Osteocyte (in vitro differentiated cells): Measurements from ENCODE around the gene ADCK2. TPM values are rescaled to one million over a fixed set of nuclear protein-coding genes. Genes with fewer than 3 reads are reported as not detected.
"Not testable (repeated sequence)": the region's sequence is repeated elsewhere in the genome, so short reads cannot be mapped to it uniquely, and the experiment has no call there.

Experiments used
- DNase-seq: peaks from one replicate; pipeline ENCODE4 v3.0.0; 2021; ENCODE audit warnings: mixed read lengths; ENCODE audit not compliant: unreplicated experiment; ENCODE audit errors: extremely low spot score
- H3K27ac Mint-ChIP-seq: one replicate; pipeline ENCODE4 v1.8.0; 2021; ENCODE audit warnings: mild to moderate bottlenecking, mixed read lengths; ENCODE audit not compliant: unreplicated experiment
- H3K27me3 Mint-ChIP-seq: one replicate; pipeline ENCODE4 v1.8.0; 2021; ENCODE audit warnings: mixed read lengths; ENCODE audit not compliant: unreplicated experiment
- H3K36me3 Mint-ChIP-seq: one replicate; pipeline ENCODE4 v1.8.0; 2021; ENCODE audit warnings: mixed read lengths; ENCODE audit not compliant: unreplicated experiment
- H3K4me1 Mint-ChIP-seq: one replicate; pipeline ENCODE4 v1.8.0; 2021; ENCODE audit warnings: mixed read lengths; ENCODE audit not compliant: unreplicated experiment
- H3K4me3 Mint-ChIP-seq: one replicate; pipeline ENCODE4 v1.8.0; 2021; ENCODE audit warnings: mild to moderate bottlenecking, moderate library complexity, mixed read lengths; ENCODE audit not compliant: unreplicated experiment
- H3K9me3 Mint-ChIP-seq: one replicate; pipeline ENCODE4 v1.8.0; 2021; ENCODE audit warnings: mixed read lengths; ENCODE audit not compliant: unreplicated experiment
- CTCF ChIP-seq: fragments of 200-600 bp; sonication (generic); IDR thresholded peaks from 2 replicates; pipeline ENCODE4 v1.5.0; 2021; ENCODE audit warnings: antibody characterized with exemption, mild to moderate bottlenecking, moderate library complexity
- total RNA-seq: library from RNA; stranded (reverse); gene quantifications from 2 replicates; pipeline ENCODE4 v1.2.1, GENCODE V29; 2021

Gene ADCK2
- total RNA-seq, 1 donor from 2014 or later: 25.7 TPM

GRCh38 chr7:140675726-140676125, 3.0 kb downstream of the ADCK2 start:
- DNase-seq: no peak
- H3K27me3 Mint-ChIP-seq: no peaks in the 10 kb centered on the region
- no peaks in the 10 kb centered on the region for H3K9me3 Mint-ChIP-seq
- peak overlapping the region; percentile 11 for H3K27ac Mint-ChIP-seq
- H3K4me1 Mint-ChIP-seq: peaks cover 30% of the 10 kb centered on the region
- TF ChIP-seq CTCF: no peak
- no peak overlapping the region for H3K4me3 Mint-ChIP-seq
- peaks cover 23% of the 10 kb centered on the region for H3K36me3 Mint-ChIP-seq

- DNase-seq: no peak
- Mint-ChIP-seq H3K4me3 (no peak overlapping the region), H3K36me3 (peaks cover 26% of the 10 kb centered on the region), H3K4me1 (peaks cover 30% of the 10 kb centered on the region), H3K27me3 (no peaks in the 10 kb centered on the region), H3K27ac (peak overlapping the region; percentile 54), H3K9me3 (no peaks in the 10 kb centered on the region)
- no peak for TF ChIP-seq CTCF
These were observed 3.6 kb downstream of the ADCK2 start for GRCh38 chr7:140676306-140676705.

- Mint-ChIP-seq H3K4me1 (peaks cover 30% of the 10 kb centered on the region), H3K36me3 (peaks cover 26% of the 10 kb centered on the region)
- not testable (repeated sequence) for H3K27me3 Mint-ChIP-seq, H3K9me3 Mint-ChIP-seq, DNase-seq, H3K4me3 Mint-ChIP-seq, H3K27ac Mint-ChIP-seq
These were observed 4.2 kb downstream of the ADCK2 start for GRCh38 chr7:140676956-140677355.

GRCh38 chr7:140677496-140677895, 4.8 kb downstream of the ADCK2 start:
- no peak for DNase-seq
- H3K27ac Mint-ChIP-seq: no peak overlapping the region
- TF ChIP-seq CTCF: no peak
- H3K4me1 Mint-ChIP-seq: peaks cover 24% of the 10 kb centered on the region
- H3K36me3 Mint-ChIP-seq: peaks cover 26% of the 10 kb centered on the region
- no peak overlapping the region for H3K4me3 Mint-ChIP-seq
- H3K9me3 Mint-ChIP-seq: no peaks in the 10 kb centered on the region
- H3K27me3 Mint-ChIP-seq: no peaks in the 10 kb centered on the region

- H3K4me3 Mint-ChIP-seq: no peak overlapping the region
- no peak for DNase-seq
- no peaks in the 10 kb centered on the region for H3K9me3 Mint-ChIP-seq
- no peaks in the 10 kb centered on the region for H3K27me3 Mint-ChIP-seq
- peaks cover 26% of the 10 kb centered on the region for H3K36me3 Mint-ChIP-seq
- H3K4me1 Mint-ChIP-seq: peaks cover 23% of the 10 kb centered on the region
- TF ChIP-seq CTCF: no peak
- no peak overlapping the region for H3K27ac Mint-ChIP-seq
These were observed 5.5 kb downstream of the ADCK2 start for GRCh38 chr7:140678081-140678815.
